HG03457 (cell line): ENCODE results near the gene NSF.

Experiments used
- ATAC-seq: cut with Tn5 transposase; IDR thresholded peaks from one replicate; pipeline ENCODE4 v1.9.1; 2021; ENCODE audit warnings: moderate number of reproducible peaks; ENCODE audit not compliant: unreplicated experiment

The NSF gene

GRCh38 chr17:46795379-46795952 is 205.0 kb downstream of the NSF start:
- ATAC-seq = no peak

GRCh38 chr17:46796084-46796483 is 205.6 kb downstream of the NSF start:
- ATAC-seq = no peak

- ATAC-seq = no peak
These were observed 206.1 kb downstream of the NSF start for GRCh38 chr17:46796524-46796923.

- no peak for ATAC-seq
These were observed 206.6 kb downstream of the NSF start for GRCh38 chr17:46796956-46797530.

- ATAC-seq = no peak
These were observed 210.1 kb downstream of the NSF start for GRCh38 chr17:46800573-46800972.

GRCh38 chr17:46802800-46803199 is 212.3 kb downstream of the NSF start:
- ATAC-seq = no peak

GRCh38 chr17:46803544-46803943 is 213.1 kb downstream of the NSF start:
- no peak for ATAC-seq

GRCh38 chr17:46805771-46806170 is 215.3 kb downstream of the NSF start:
- no peak for ATAC-seq
